Epithelial cell of proximal tubule (primary cell): ENCODE results near the gene HNRNPAB. TPM values are rescaled to one million over a fixed set of nuclear protein-coding genes. Genes with fewer than 3 reads are reported as not detected.

Source experiments
- DNase-seq: peaks from one replicate; pipeline ENCODE4 v3.0.0-alpha.2; 2011; ENCODE audit warnings: low read depth
- H3K4me3 ChIP-seq: 2 replicates; pipeline ENCODE4 v1.5.1; 2011; ENCODE audit warnings: low read depth, mild to moderate bottlenecking, low read length
- CTCF ChIP-seq: conservative IDR thresholded peaks from 2 replicates; pipeline ENCODE4 v1.5.1; 2012; ENCODE audit warnings: low read depth, mild to moderate bottlenecking, low read length
- total RNA-seq: library from RNA; depleted of rRNA; stranded (reverse); fragments of >200 nt; gene quantifications from 2 replicates; pipeline ENCODE4 v1.2.3, GENCODE V29; 2015

Gene HNRNPAB
- total RNA-seq, 1 donor from 2014 or later, result 189 TPM

- DNase-seq, result no peak
- no peak for TF ChIP-seq CTCF
- H3K4me3 ChIP-seq, result no peak overlapping the region
These were observed 33.9 kb upstream of the HNRNPAB start for GRCh38 chr5:178170455-178170854.

- no peak for DNase-seq
- no peak overlapping the region for H3K4me3 ChIP-seq
- TF ChIP-seq CTCF, result no peak
These were observed 29.9 kb upstream of the HNRNPAB start for GRCh38 chr5:178174456-178174855.

- no peak for DNase-seq
- H3K4me3 ChIP-seq, result no peak overlapping the region
- no peak for TF ChIP-seq CTCF
These were observed 27.5 kb upstream of the HNRNPAB start for GRCh38 chr5:178176791-178177190.

GRCh38 chr5:178177569-178177968 lies 26.8 kb upstream of the HNRNPAB start:
- H3K4me3 ChIP-seq, result no peak overlapping the region
- DNase-seq, result no peak
- TF ChIP-seq CTCF, result no peak

GRCh38 chr5:178180141-178180863 lies 24.0 kb upstream of the HNRNPAB start:
- no peak for TF ChIP-seq CTCF
- no peak overlapping the region for H3K4me3 ChIP-seq
- DNase-seq, result no peak

GRCh38 chr5:178182158-178182876 lies 22.0 kb upstream of the HNRNPAB start:
- no peak overlapping the region for H3K4me3 ChIP-seq
- DNase-seq, result no peak
- no peak for TF ChIP-seq CTCF
